GM12891 (cell line): Measurements from ENCODE around the gene SPO11.

Experiments used
- PAX5 ChIP-seq: IDR thresholded peaks from 2 replicates; pipeline ENCODE4 v1.6.1; 2011; ENCODE audit warnings: low read length, moderate library complexity, mild to moderate bottlenecking; ENCODE audit not compliant: insufficient read depth, severe bottlenecking
- POLR2A ChIP-seq: IDR thresholded peaks from 2 replicates; pipeline ENCODE4 v1.6.1; 2011; ENCODE audit warnings: low read depth, low read length, control low read depth
- POLR2AphosphoS5 ChIP-seq: IDR thresholded peaks from 2 replicates; pipeline ENCODE4 v1.6.1; 2011; ENCODE audit warnings: low read depth, low read length, control low read depth
- POU2F2 ChIP-seq: IDR thresholded peaks from 2 replicates; pipeline ENCODE4 v1.6.1; 2011; ENCODE audit warnings: low read depth, mild to moderate bottlenecking, control low read depth, low read length, moderate library complexity
- SPI1 ChIP-seq: IDR thresholded peaks from 2 replicates; pipeline ENCODE4 v1.6.1; 2011; ENCODE audit warnings: low read depth, low read length, control low read depth
- TAF1 ChIP-seq: IDR thresholded peaks from 2 replicates; pipeline ENCODE4 v1.6.1; 2011; ENCODE audit warnings: low read depth, low read length, control low read depth

DNA sequence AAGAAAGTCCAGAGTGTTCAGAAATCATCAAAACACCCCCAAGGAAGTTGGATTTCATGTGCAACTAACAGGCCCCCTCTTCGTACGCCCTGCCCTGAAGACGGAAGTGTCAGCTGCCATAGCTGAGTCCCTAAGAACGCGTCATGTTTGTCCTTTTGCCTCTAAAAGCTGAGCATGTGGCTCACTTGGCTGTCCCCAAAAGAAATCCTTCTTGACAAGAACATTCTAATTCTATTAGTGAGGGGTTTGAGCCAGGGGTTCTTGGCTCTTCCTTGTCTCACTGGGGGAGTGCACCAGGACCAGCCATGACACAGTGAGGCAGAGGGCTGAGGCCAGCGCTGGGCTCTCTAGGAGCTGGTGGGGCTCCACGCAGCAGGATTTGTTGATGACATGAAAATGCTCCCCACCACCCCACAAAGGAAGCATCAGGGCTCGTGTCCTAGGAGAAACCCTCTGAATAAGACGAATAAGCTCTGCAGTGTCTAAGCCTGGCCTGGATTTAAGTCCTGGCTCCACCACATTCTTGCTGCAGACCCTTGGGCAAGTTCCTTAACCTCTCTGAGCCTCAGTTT lies 20.0 kb upstream of the SPO11 start:
- no peak for TF ChIP-seq POLR2AphosphoS5
- no peak for TF ChIP-seq POLR2A
- TF ChIP-seq TAF1, result no peak
- no peak for TF ChIP-seq POU2F2
- no peak for TF ChIP-seq SPI1
- no peak for TF ChIP-seq PAX5
